Activated CD4-positive, alpha-beta T cell treated with anti-CD3 and anti-CD28 coated beads for 4 hours (primary cell): ENCODE results near the gene E2F1.

ENCODE experiments used
- DNase-seq, 2 donors: peaks; one replicate each; pipeline ENCODE4 v3.0.0-alpha.2; 2020

Gene E2F1

GRCh38 chr20:33686100-33686983 is at the start of gene E2F1:
Gene E2F1, minus strand, starts transcription at chr20:33686385. Its CDS starts 121 bp downstream, at chr20:33686264.
- DNase-seq = peak; percentile 92

DNA sequence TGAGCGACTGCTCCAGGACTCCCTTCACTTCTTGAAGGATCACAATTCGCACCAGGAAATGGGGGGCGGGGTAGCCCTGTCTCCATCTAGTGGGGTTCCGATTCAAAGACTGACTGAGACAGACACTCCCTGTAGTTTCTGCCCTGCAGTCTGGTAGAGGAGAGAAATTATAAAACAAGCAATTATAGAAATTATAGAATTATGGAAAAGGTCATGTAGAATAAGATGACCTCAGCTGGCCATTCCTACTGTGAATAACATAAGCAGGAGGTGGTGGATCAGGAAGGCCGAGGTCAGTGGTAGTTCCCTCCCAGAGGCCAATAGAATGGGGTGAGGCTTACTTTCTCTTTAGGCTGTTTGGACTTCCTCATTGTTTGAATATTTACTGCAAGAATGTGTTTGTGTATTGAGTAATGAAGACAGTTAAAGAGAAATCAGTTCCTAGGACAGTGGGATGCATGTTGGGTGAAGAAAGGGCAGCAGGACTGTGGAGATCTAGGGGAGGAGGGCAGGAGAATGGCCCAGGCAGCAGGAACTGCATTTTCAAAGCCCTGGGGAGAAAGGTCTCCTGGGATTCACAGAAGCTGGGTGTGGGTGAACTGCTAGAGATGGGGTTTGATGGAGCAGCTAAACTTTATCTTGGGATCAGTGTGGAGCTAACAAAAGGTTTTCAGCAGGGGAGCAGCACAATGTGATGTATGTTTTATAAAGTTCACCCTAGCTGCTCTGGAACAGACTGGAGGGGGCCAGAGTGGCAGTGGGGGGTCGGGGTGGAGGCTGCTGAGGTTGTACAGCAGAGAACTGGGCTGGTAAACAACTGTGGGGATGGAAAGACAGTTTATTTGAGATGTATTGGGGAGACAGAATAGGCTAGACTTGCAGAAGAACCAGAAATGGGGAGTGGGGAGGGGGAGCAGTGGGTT is 47.7 kb upstream of the E2F1 start:
- DNase-seq = no peak

- peak; percentile 80 to 83 for DNase-seq
Measured at GRCh38 chr20:33732166-33732970, 46.2 kb upstream of the E2F1 start.

GRCh38 chr20:33731693-33732165 is 45.5 kb upstream of the E2F1 start, which contains the start of gene ZNF341:
Gene ZNF341, plus strand, starts transcription at chr20:33731996. Its CDS starts 26 bp downstream, at chr20:33732022.
- peak; percentile 83 to 88 for DNase-seq

DNA sequence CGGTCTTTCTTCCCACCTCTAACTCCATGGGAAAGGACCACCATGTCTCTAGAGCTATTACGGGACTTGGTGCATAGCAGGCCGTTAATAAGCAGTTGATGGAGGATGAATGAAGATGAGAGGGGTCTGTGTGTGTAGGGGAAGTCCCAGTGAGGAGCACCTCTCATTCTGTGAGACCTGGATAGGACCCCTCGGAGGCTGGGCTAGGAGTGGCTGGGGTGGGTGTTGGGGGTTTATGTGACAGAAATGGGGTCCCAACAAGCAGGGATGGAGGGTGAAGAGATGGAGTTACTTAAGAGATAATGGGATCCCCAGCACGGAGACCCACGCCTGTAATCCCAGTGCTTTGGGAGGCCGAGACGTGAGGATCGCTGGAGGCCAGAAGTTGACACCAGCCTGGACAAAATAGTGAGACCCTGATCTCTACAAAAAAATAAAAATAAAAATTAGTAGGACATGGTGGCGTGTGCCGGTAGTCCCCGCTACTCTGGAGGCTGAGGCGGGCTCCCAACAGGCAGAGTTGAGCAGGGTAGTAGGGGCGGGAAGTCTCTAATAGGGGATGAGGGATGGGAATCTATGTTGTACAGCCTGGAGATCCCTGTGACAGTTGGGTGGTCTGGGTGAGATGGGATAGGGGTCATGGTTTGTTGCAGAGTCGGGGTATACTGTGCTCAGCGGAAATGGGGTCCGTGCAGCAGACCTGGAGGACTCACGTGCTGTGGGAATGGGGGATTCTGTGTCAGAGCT is 44.9 kb upstream of the E2F1 start:
- DNase-seq = no peak

DNA sequence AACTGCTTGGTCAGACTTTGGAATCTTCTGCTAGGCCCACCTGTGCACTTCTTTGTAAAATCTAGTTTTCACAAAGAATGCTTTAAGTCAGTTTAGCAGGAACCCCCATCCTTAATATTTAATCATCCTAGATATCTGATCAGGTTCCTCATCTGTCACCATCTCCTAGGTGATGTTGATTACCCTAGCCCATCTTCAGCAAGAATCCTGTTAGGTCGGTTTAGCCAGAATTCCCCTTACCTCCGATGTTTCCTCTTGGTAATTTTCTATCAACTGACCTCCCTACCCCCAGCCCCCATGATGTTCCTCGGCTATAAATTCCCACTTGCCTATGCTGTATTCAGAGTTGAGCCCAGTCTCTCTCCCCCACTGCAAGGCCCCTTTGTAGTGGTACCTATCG is 42.9 kb upstream of the E2F1 start:
- no peak for DNase-seq

GRCh38 chr20:33728463-33728862 is 42.3 kb upstream of the E2F1 start:
- no peak for DNase-seq

- no peak for DNase-seq
Measured at GRCh38 chr20:33727806-33728205, 41.6 kb upstream of the E2F1 start.

- DNase-seq = no peak
Measured at GRCh38 chr20:33727115-33727479, 40.9 kb upstream of the E2F1 start.

- DNase-seq = no peak
Measured at GRCh38 chr20:33725607-33726264, 39.6 kb upstream of the E2F1 start.

- no peak for DNase-seq
Measured at GRCh38 chr20:33724439-33725094, 38.4 kb upstream of the E2F1 start.

- no peak for DNase-seq
Measured at GRCh38 chr20:33721391-33722140, 35.4 kb upstream of the E2F1 start.

DNA sequence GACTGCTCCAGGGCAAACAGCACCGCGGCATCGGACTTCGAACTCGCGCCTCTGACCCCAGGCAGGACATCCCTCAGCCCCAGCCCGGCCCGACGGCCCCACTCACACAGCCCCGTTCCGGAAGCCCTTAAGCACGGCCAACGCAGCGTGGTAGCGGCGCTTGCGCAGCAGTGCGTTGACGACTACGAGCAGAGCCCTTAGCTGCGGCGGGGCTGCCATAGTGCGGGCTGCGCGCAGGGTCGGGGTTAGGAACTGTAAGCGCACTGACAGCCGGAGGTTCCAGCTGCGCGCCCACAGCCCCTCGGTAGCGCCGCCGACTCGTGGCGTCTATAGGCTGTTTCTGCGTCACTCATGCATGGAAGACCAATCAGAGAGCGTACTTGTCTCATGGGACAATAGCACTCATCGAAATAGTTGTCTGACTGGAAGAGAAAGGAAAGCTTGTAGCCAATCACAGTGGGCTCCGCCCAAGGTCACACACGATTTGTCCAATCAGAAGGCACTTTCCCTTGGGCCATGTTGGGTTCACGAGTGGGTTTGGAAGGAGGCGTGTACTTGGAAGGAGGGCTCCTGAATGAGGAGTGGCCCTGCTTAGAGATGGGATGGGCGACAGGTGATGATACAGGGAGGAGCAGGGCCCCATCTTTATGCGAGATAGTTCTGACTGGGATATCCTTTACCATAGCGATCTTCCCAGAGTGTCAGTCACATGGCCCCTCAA is 34.0 kb upstream of the E2F1 start, which contains the start of gene PXMP4:
TSS of gene PXMP4 (minus strand) at position 322 of the 721 bp plus-strand sequence. CDS start at position 219, 103 bp downstream.
- DNase-seq = peak; percentile 83 to 84

DNA sequence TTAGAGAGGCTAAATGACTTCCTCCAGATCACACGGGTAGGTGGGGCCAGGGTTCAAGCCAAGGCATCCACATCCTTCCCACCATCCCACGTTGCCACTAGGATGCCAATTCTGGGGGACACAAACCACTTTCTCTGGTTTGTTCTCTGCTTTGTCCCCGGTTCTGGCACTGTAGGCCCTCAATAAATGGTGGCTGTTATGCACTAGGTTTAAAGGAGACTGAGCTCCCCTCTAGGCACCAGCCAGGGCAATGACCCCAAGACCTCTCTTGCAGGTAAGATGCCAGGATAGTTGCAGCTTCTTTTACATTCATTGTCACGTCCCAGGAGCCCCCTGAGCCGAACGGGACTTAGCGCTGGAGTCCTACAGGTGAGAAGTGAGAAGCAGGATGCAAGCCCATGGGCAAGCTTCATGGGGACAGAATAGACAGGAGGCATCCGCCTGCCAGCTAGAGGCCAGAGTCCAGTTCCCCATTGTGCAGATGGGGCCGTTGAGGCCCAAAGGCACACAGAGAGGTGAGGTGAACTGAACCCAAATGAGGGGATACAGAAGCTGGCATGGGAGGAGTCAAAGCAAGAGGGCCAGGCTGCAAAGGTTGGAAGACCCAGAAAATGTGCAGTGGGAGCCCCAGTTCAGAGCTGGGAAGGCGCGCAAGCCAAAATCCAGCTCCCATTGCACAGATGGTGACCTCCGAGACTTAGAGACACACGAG is 33.2 kb upstream of the E2F1 start:
- no peak for DNase-seq

GRCh38 chr20:33716498-33716897 is 30.3 kb upstream of the E2F1 start:
- DNase-seq = no peak

- no peak for DNase-seq
Measured at GRCh38 chr20:33713865-33714367, 27.7 kb upstream of the E2F1 start.

DNA sequence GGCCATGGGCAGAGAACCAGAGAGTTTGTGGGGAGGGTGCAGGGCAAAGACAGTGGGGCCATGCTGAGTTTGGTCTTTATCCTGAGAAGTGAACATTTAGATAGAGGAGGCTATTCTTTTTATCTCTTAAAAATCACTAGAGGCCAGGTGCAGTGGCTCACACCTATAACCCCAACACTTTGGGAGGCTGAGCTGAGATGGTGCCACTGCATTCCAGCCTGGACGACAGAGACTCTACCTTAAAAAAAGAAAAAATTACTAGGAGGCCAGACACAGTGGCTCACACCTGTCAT is 25.2 kb upstream of the E2F1 start:
- no peak for DNase-seq

GRCh38 chr20:33710681-33711445 is 24.7 kb upstream of the E2F1 start:
- no peak for DNase-seq
